Caco-2 (cell line): ENCODE measurements around the gene NOB1. TPM values are rescaled to one million over a fixed set of nuclear protein-coding genes. Genes with fewer than 3 reads are reported as not detected.

Source experiments
- BruUV-seq: library from RNA; stranded (reverse); fragments of 400-500 nt; replicated peaks from 2 replicates; lab custom pipeline; 2021; lab: Mats Ljungman, UMichigan
- CTCF ChIA-PET: fragments of 300-600 bp; sonication (Branson Sonifier 250); formaldehyde crosslinking; loops from one replicate; lab custom pipeline; 2022; ENCODE audit warnings: antibody characterized with exemption; lab: Charles Lee
- POLR2A ChIA-PET: fragments of 300-600 bp; sonication (Branson Sonifier 250); formaldehyde crosslinking; loops from one replicate; lab custom pipeline; 2022; ENCODE audit warnings: antibody characterized with exemption; lab: Charles Lee
- DNase-seq, 2 experiments: peaks; one replicate each; pipeline versions ENCODE4 v3.0.0 to v3.0.0-alpha.2; 2020 to 2022
- H3K27me3 ChIP-seq: replicated peaks from 2 replicates; pipeline ENCODE4 v1.6.0; 2011; ENCODE audit warnings: low read length; ENCODE audit not compliant: control insufficient read depth, insufficient read depth
- H3K36me3 ChIP-seq: 2 replicates; pipeline ENCODE4 v1.5.1; 2011; ENCODE audit warnings: low read length; ENCODE audit not compliant: control insufficient read depth, insufficient read depth
- H3K4me1 ChIP-seq: fragments of 250-450 bp; sonication (Bioruptor Pico); 2 replicates; pipeline ENCODE4 v1.5.1; 2020; ENCODE audit warnings: mild to moderate bottlenecking
- H3K4me3 ChIP-seq: 2 replicates; pipeline ENCODE4 v1.5.1; 2011; ENCODE audit warnings: low read depth, mild to moderate bottlenecking, control low read depth, low read length
- H3K9me3 ChIP-seq: fragments of 250-450 bp; sonication (Bioruptor Pico); 2 replicates; pipeline ENCODE4 v1.5.1; 2020; ENCODE audit warnings: mild to moderate bottlenecking, moderate library complexity
- H3K27ac Mint-ChIP-seq: one replicate; pipeline ENCODE4 v1.8.0; 2022; ENCODE audit warnings: mixed read lengths; ENCODE audit not compliant: unreplicated experiment
- H3K27me3 Mint-ChIP-seq: one replicate; pipeline ENCODE4 v1.8.0; 2022; ENCODE audit warnings: mixed read lengths; ENCODE audit not compliant: insufficient read depth, unreplicated experiment
- H3K36me3 Mint-ChIP-seq: one replicate; pipeline ENCODE4 v1.8.0; 2022; ENCODE audit warnings: mild to moderate bottlenecking, mixed read lengths; ENCODE audit not compliant: insufficient read depth, unreplicated experiment
- H3K4me1 Mint-ChIP-seq: one replicate; pipeline ENCODE4 v1.8.0; 2022; ENCODE audit warnings: low read depth, mixed read lengths; ENCODE audit not compliant: unreplicated experiment
- H3K4me3 Mint-ChIP-seq: one replicate; pipeline ENCODE4 v1.8.0; 2022; ENCODE audit warnings: mild to moderate bottlenecking, moderate library complexity, mixed read lengths; ENCODE audit not compliant: unreplicated experiment
- H3K9me3 Mint-ChIP-seq: one replicate; pipeline ENCODE4 v1.8.0; 2022; ENCODE audit warnings: mixed read lengths; ENCODE audit not compliant: unreplicated experiment
- CTCF ChIP-seq, 2 experiments: fragments of 200-600 bp in 1 of 2; IDR thresholded peaks; 1 replicate in 1 of 2; 2 replicates in 1 of 2; pipeline versions ENCODE4 v1.5.1 to v1.8.0; 2011 to 2022; ENCODE audit warnings: antibody characterized with exemption in 1 of 2, control low read depth in 1 of 2, inconsistent platforms in 1 of 2, low read depth in 1 of 2, low read length in 1 of 2, mild to moderate bottlenecking in 1 of 2, moderate library complexity in 1 of 2; ENCODE audit not compliant: insufficient read depth in 1 of 2, severe bottlenecking in 1 of 2, unreplicated experiment in 1 of 2
- intact Hi-C: fragments of 100-400 bp; cut with micrococcal nuclease; formaldehyde crosslinking; loops from one replicate; pipeline ENCODE4 v1.10.0; 2022; ENCODE audit not compliant: unreplicated experiment
- total RNA-seq: library from RNA; stranded (reverse); gene quantifications from 2 replicates; pipeline ENCODE4 v1.2.3, GENCODE V29; 2022

The NOB1 gene
- total RNA-seq, 1 experiment from 2014 or later: 120 TPM

GRCh38 chr16:69756705-69757104 lies 2.0 kb upstream of the NOB1 start:
- no peaks in the 10 kb centered on the region for H3K9me3 ChIP-seq
- H3K36me3 ChIP-seq: no peaks in the 10 kb centered on the region
- peaks cover 2% of the 10 kb centered on the region for H3K27me3 Mint-ChIP-seq
- no peaks in the 10 kb centered on the region for H3K9me3 Mint-ChIP-seq
- H3K27me3 ChIP-seq: no peaks in the 10 kb centered on the region
- no peak for TF ChIP-seq CTCF (IDR thresholded peaks at IDR 0.05; ENCODE audit: insufficient read depth in 1 of 2, low read depth in 1 of 2, low read length in 1 of 2, severe bottlenecking in 1 of 2, unreplicated experiment in 1 of 2)
- no peak overlapping the region for H3K4me3 Mint-ChIP-seq
- CTCF ChIA-PET: no interaction called here
- peaks cover 9% of the 10 kb centered on the region for H3K4me1 Mint-ChIP-seq
- POLR2A ChIA-PET: no interaction called here
- BruUV-seq: no TSS peak
- DNase-seq: no peak
- H3K27ac Mint-ChIP-seq: no peak overlapping the region
- peaks cover 12% of the 10 kb centered on the region for H3K4me1 ChIP-seq
- intact Hi-C loops: no loop called here
- H3K36me3 Mint-ChIP-seq: peaks cover 34% of the 10 kb centered on the region
- H3K4me3 ChIP-seq: no peak overlapping the region

GRCh38 chr16:69754143-69754468 lies 620 bp downstream of the NOB1 start:
- Histone ChIP-seq H3K4me3 (peak overlapping the region; percentile 74), H3K36me3 (peaks cover 4% of the 10 kb centered on the region), H3K4me1 (peaks cover 9% of the 10 kb centered on the region), H3K27me3 (no peaks in the 10 kb centered on the region), H3K9me3 (no peaks in the 10 kb centered on the region)
- H3K36me3 Mint-ChIP-seq: peaks cover 60% of the 10 kb centered on the region
- BruUV-seq: TSS peak; percentile 69
- H3K9me3 Mint-ChIP-seq: no peaks in the 10 kb centered on the region
- ChIA-PET POLR2A (interaction anchor here (1.1 to 2.5 kb wide), 8 partner anchors 9 to 358 kb away, joined by 3 to 31 read pairs (median 4); partner anchors contain the start of genes NQO1 and WWP2), CTCF (interaction anchor here (0.5 to 1.9 kb wide), 11 partner anchors 9 to 604 kb away, joined by 3 to 15 read pairs (median 5); partner anchors contain the start of gene NQO1)
- intact Hi-C loops: loop anchor here (1.0 kb wide), 2 partner anchors 45 to 358 kb away; no protein-coding TSS in a partner anchor
- no peak for TF ChIP-seq CTCF (IDR thresholded peaks at IDR 0.05; ENCODE audit: insufficient read depth in 1 of 2, low read depth in 1 of 2, low read length in 1 of 2, severe bottlenecking in 1 of 2, unreplicated experiment in 1 of 2)
- peaks cover 9% of the 10 kb centered on the region for H3K4me1 Mint-ChIP-seq
- H3K27ac Mint-ChIP-seq: peak overlapping the region; percentile 99
- no peak for DNase-seq
- peaks cover 2% of the 10 kb centered on the region for H3K27me3 Mint-ChIP-seq
- peak overlapping the region; percentile 96 for H3K4me3 Mint-ChIP-seq

GRCh38 chr16:69748694-69749345 lies 5.9 kb downstream of the NOB1 start:
- BruUV-seq: no TSS peak
- Mint-ChIP-seq H3K4me1 (no peaks in the 10 kb centered on the region), H3K4me3 (no peak overlapping the region), H3K27ac (no peak overlapping the region), H3K27me3 (no peaks in the 10 kb centered on the region), H3K36me3 (peaks cover 92% of the 10 kb centered on the region), H3K9me3 (no peaks in the 10 kb centered on the region)
- Histone ChIP-seq H3K4me3 (no peak overlapping the region), H3K36me3 (peaks cover 9% of the 10 kb centered on the region), H3K9me3 (no peaks in the 10 kb centered on the region), H3K4me1 (peaks cover 6% of the 10 kb centered on the region; the same call in 1 of the 2 replicates), H3K27me3 (no peaks in the 10 kb centered on the region)
- POLR2A ChIA-PET: interaction anchor here (0.6 kb wide), 1 partner anchor 24 kb away, joined by 3 read pairs; no protein-coding TSS in a partner anchor
- intact Hi-C loops: no loop called here
- TF ChIP-seq CTCF (IDR thresholded peaks at IDR 0.05; ENCODE audit: insufficient read depth in 1 of 2, low read depth in 1 of 2, low read length in 1 of 2, severe bottlenecking in 1 of 2, unreplicated experiment in 1 of 2): no peak
- CTCF ChIA-PET: no interaction called here
- no peak for DNase-seq
